ENCODE data around the gene SCRT2. TPM values are rescaled to one million over a fixed set of nuclear protein-coding genes. Genes with fewer than 3 reads are reported as not detected.
A peak's percentile ranks its signal among the peaks of the same experiment; 100 is the strongest.

Gene SCRT2
- total and polyA plus RNA-seq, 9 of the 15 experiments (the other 6 are each of a cell fraction or from before 2014, with no cell fraction given) = 0.04 to 0.75 (median 0.13) TPM; not detected in 2

DNA sequence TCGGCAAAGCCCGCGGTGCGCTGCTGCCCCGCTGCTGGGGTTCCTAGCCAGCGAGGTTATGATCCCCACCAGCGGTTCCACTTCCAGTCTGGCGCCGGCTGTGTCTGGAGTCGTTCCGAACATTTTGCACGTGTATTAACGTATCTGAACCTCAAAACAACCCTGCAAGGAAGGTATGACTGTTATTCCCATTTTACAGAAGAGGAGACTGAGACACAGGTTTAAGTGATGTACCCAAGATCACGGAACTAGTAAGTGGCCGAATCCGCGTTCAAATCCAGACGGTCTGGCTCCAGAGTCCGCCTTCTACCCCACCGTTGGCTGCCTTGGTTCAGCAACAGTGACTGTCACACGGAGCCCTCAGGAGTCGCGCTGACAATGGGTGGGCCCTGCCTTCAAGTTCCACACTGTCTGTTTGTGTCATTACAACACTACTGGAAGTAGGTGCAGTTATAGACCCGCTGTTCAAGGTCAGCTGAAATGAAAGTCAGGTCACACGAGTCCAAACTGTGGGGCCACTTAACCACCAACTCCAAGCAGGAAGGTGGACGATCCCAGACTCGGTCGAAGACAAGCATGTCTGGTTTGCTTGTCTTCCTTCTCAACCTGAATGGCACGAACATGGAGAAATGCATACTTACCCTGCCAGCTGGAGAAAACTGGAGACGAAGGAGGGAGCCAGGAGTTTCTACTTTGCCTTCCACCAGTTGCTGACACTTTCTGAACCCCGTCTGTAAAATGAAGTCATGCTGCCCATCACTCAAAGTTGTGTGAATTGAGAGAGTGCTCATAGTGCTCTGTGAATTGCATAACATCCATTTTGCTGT lies 21.8 kb downstream of the SCRT2 start (continued):
- TF ChIP-seq, protein P1, sequence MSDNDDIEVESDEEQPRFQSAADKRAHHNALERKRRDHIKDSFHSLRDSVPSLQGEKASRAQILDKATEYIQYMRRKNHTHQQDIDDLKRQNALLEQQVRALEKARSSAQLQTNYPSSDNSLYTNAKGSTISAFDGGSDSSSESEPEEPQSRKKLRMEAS (CRISPR knock-in tag; IDR thresholded peaks at IDR 0.05) = peak; percentile 60; the same call in 1 of the 2 replicates
- TF ChIP-seq, protein P2, sequence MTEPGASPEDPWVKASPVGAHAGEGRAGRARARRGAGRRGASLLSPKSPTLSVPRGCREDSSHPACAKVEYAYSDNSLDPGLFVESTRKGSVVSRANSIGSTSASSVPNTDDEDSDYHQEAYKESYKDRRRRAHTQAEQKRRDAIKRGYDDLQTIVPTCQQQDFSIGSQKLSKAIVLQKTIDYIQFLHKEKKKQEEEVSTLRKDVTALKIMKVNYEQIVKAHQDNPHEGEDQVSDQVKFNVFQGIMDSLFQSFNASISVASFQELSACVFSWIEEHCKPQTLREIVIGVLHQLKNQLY (CRISPR knock-in tag; conservative IDR thresholded peaks at IDR 0.05) = no peak
- TF ChIP-seq, protein P3, sequence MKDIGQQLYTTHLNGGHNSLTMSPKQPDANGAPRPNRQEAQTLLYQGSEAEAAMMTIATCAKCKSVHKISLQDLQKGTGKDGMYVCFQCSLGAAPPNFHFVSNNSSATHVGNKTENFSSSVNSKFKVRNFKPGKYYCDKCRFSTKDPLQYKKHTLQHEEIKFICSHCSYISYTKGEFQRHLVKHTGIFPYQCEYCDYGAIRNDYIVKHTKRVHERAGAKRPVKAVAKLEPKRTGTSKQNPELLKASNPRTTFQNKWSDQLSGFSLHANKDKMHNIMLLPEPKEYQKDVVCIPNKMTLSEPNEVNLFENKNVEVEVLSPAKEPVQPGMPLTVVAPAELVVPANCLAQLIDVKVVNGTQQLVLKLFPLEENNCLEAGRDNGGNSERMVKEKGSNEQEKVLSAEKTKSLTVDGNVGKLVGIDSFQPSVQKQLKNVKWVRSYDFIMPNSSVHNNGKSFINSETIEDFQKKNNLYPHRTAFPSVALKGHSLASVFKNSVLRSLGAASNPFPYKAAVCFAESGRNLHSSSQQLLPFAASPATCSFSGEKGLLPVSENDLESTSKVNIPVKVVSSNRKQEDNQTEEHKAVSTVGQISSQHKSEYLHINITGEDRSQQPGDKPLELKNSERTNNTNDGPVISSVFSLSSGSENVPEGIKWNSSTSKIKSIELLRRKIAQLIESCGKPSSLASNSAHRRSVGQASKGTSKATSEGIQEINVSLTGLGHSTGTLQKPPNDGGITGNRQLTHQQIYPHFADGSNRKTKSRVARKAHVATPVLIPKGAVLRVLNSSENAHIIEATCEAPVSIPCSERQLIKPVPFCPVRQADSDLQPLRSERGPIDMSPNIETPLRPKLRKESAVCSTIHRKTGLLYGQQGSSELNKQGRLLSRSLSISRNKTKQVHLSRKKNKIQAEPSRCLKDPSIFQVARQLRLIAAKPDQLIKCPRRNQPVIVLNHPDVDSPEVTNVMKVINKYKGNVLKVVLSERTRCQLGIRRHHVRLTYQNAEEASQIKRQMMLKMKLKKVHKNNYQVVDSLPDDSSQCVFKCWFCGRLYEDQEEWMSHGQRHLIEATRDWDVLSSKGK (CRISPR knock-in tag; IDR thresholded peaks at IDR 0.05) = no peak
- TF ChIP-seq, protein P4, sequence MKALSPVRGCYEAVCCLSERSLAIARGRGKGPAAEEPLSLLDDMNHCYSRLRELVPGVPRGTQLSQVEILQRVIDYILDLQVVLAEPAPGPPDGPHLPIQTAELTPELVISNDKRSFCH (CRISPR knock-in tag; IDR thresholded peaks at IDR 0.05) = no peak
- TF ChIP-seq, protein P4 (tag; IDR thresholded peaks at IDR 0.05) = peak; percentile 83
- TF ChIP-seq TAF9B (IDR thresholded peaks at IDR 0.05; ENCODE audit: partially characterized antibody) = peak; percentile 33
- no peak for TF ChIP-seq ILF3 (IDR thresholded peaks at IDR 0.05; ENCODE audit: borderline replicate concordance)
- no peak for TF ChIP-seq JUND (IDR thresholded peaks at IDR 0.05; ENCODE audit: borderline replicate concordance, low read depth, low read length)
- peak; percentile 49; the same call in 1 of the 3 replicates for TF ChIP-seq JUND (tag; IDR thresholded peaks at IDR 0.05; ENCODE audit: borderline replicate concordance, low read depth, low read length)
- TF ChIP-seq, protein P5, sequence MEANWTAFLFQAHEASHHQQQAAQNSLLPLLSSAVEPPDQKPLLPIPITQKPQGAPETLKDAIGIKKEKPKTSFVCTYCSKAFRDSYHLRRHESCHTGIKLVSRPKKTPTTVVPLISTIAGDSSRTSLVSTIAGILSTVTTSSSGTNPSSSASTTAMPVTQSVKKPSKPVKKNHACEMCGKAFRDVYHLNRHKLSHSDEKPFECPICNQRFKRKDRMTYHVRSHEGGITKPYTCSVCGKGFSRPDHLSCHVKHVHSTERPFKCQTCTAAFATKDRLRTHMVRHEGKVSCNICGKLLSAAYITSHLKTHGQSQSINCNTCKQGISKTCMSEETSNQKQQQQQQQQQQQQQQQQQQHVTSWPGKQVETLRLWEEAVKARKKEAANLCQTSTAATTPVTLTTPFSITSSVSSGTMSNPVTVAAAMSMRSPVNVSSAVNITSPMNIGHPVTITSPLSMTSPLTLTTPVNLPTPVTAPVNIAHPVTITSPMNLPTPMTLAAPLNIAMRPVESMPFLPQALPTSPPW (CRISPR knock-in tag; IDR thresholded peaks at IDR 0.05) = peak; percentile 38
- 0 out of 2 replicates have a peak, but pooled peaks have one; percentile 62 for TF ChIP-seq ZNF175 (CRISPR knock-in tag; IDR thresholded peaks at IDR 0.05; ENCODE audit: low read depth)
- TF ChIP-seq, protein P6, sequence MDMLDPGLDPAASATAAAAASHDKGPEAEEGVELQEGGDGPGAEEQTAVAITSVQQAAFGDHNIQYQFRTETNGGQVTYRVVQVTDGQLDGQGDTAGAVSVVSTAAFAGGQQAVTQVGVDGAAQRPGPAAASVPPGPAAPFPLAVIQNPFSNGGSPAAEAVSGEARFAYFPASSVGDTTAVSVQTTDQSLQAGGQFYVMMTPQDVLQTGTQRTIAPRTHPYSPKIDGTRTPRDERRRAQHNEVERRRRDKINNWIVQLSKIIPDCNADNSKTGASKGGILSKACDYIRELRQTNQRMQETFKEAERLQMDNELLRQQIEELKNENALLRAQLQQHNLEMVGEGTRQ (CRISPR knock-in tag; IDR thresholded peaks at IDR 0.05) = no peak
- TF ChIP-seq PCBP1 (IDR thresholded peaks at IDR 0.05; ENCODE audit: low read depth, low read length, poor library complexity, severe bottlenecking) = no peak
- no peak for TF ChIP-seq TCF3 (CRISPR knock-in tag; IDR thresholded peaks at IDR 0.05)
- TF ChIP-seq FOXK2 (conservative IDR thresholded peaks at IDR 0.05 in 1 of 2, IDR thresholded peaks at IDR 0.05 in 1 of 2; ENCODE audit: low read depth in 2 of 2) = no peak; a peak in 1 of 4 replicates
- TF ChIP-seq ZKSCAN3 (CRISPR knock-in tag; IDR thresholded peaks at IDR 0.05) = no peak
- TF ChIP-seq EGR1 (conservative IDR thresholded peaks at IDR 0.05) = peak; percentile 79
- no peak for TF ChIP-seq ZNF780A (CRISPR knock-in tag; IDR thresholded peaks at IDR 0.05)

All from K562 (cell line).